Ascending aorta (tissue), 2 donors: ENCODE data around the gene CARS1. TPM values are rescaled to one million over a fixed set of nuclear protein-coding genes. Genes with fewer than 3 reads are reported as not detected.

Source experiments
- DNase-seq, 2 donors: peaks; one replicate each; pipeline ENCODE4 v3.0.0-alpha.2; 2019; ENCODE audit warnings: low spot score in 2 of 2
- H3K27ac ChIP-seq, 2 donors: fragments of 200-600 bp; sonication (generic); one replicate each; pipeline ENCODE4 v1.5.1; 2016 to 2017; ENCODE audit warnings: mild to moderate bottlenecking in 1 of 2
- H3K27me3 ChIP-seq: fragments of 200-600 bp; sonication (generic); one replicate; pipeline ENCODE4 v1.5.1; 2017
- H3K36me3 ChIP-seq, 2 donors: fragments of 200-600 bp; sonication (generic); one replicate each; pipeline ENCODE4 v1.5.1; 2016
- H3K4me1 ChIP-seq, 2 donors: fragments of 200-600 bp; sonication (generic); one replicate each; pipeline ENCODE4 v1.5.1; 2016 to 2017; ENCODE audit warnings: mild to moderate bottlenecking in 1 of 2
- H3K4me3 ChIP-seq, 2 donors: fragments of 200-600 bp; sonication (generic); one replicate each; pipeline ENCODE4 v1.5.1; 2016 to 2017; ENCODE audit warnings: mild to moderate bottlenecking in 1 of 2
- H3K9me3 ChIP-seq, 2 donors: fragments of 200-600 bp; sonication (generic); one replicate each; pipeline ENCODE4 v1.5.1; 2016
- CTCF ChIP-seq, 3 experiments: fragments of 200-600 bp in 2 of 3; fragments of 450-650 bp in 1 of 3; sonication (generic) in 2 of 3; IDR thresholded peaks; one replicate each; pipeline ENCODE4 v1.5.1; 2016 to 2019; ENCODE audit warnings: antibody characterized with exemption in 3 of 3, mild to moderate bottlenecking in 1 of 3, moderate library complexity in 1 of 3
- intact Hi-C: fragments of 100-400 bp; cut with DNase I; formaldehyde crosslinking; loops from one replicate; pipeline ENCODE4 v1.15.1; 2023
- total RNA-seq: library from RNA; depleted of rRNA; stranded (reverse); fragments of >200 nt; gene quantifications from one replicate; pipeline ENCODE4 v1.1.0, GENCODE V29; 2016

The CARS1 gene
- total RNA-seq, 1 donor from 2014 or later: 51.4 TPM

GRCh38 chr11:2992234-2992996, 64.8 kb downstream of the CARS1 start, which contains the start of gene NAP1L4:
Gene NAP1L4, minus strand, starts transcription at chr11:2992329. Its CDS starts 13,109 bp downstream, at chr11:2979220.
- Histone ChIP-seq H3K9me3 (no peaks in the 10 kb centered on the region), H3K4me1 (peaks cover 6 to 27% of the 10 kb centered on the region in 2 donors), H3K36me3 (peaks cover 0 to 3% of the 10 kb centered on the region in 2 donors), H3K4me3 (peak within 1 kb of the TSS; percentile 74 to 80), H3K27me3 (no peaks in the 10 kb centered on the region), H3K27ac (peak within 1 kb of the TSS; percentile 71 to 90)
- DNase-seq: peak; percentile 85 to 97
- no peak for TF ChIP-seq CTCF (IDR thresholded peaks at IDR 0.05)
- intact Hi-C loops: loop anchor here (2.0 to 5.0 kb wide), 5 partner anchors 50 to 170 kb away; partner anchors contain the start of gene CARS1

- intact Hi-C loops: loop anchor here (2.0 to 5.0 kb wide), 5 partner anchors 51 to 171 kb away; partner anchors contain the start of gene CARS1
- Histone ChIP-seq H3K36me3 (no peaks in the 10 kb centered on the region), H3K27me3 (no peaks in the 10 kb centered on the region), H3K4me3 (peak overlapping the region; percentile 74 to 80), H3K9me3 (no peaks in the 10 kb centered on the region), H3K27ac (peak overlapping the region; percentile 71 to 90), H3K4me1 (peaks cover 6 to 27% of the 10 kb centered on the region in 2 donors)
- DNase-seq: peak in 1 of 2 donors; percentile 74
- TF ChIP-seq CTCF (IDR thresholded peaks at IDR 0.05): no peak
Observed at GRCh38 chr11:2991452-2992233, 65.6 kb downstream of the CARS1 start.

GRCh38 chr11:2990617-2991451, 66.4 kb downstream of the CARS1 start:
- intact Hi-C loops: loop anchor here (5.0 kb wide), 3 partner anchors 51 to 171 kb away; no protein-coding TSS in a partner anchor
- Histone ChIP-seq H3K4me3 (peak overlapping the region; percentile 74 to 80), H3K4me1 (peaks cover 6 to 27% of the 10 kb centered on the region in 2 donors), H3K27me3 (no peaks in the 10 kb centered on the region), H3K36me3 (no peaks in the 10 kb centered on the region), H3K27ac (peak overlapping the region; percentile 71 to 90), H3K9me3 (no peaks in the 10 kb centered on the region)
- DNase-seq: no peak
- no peak for TF ChIP-seq CTCF (IDR thresholded peaks at IDR 0.05)

GRCh38 chr11:2989551-2989950, 67.7 kb downstream of the CARS1 start:
- Histone ChIP-seq H3K27me3 (no peaks in the 10 kb centered on the region), H3K4me3 (peak overlapping the region in 1 of 2 donors; percentile 80), H3K9me3 (no peaks in the 10 kb centered on the region), H3K4me1 (peaks cover 6 to 27% of the 10 kb centered on the region in 2 donors), H3K36me3 (no peaks in the 10 kb centered on the region), H3K27ac (no peak overlapping the region)
- no peak for TF ChIP-seq CTCF (IDR thresholded peaks at IDR 0.05)
- DNase-seq: no peak
- intact Hi-C loops: no loop called here

- peaks cover 6 to 27% of the 10 kb centered on the region in 2 donors for H3K4me1 ChIP-seq
- no peak for DNase-seq
- intact Hi-C loops: no loop called here
- peak overlapping the region in 1 of 2 donors; percentile 80 for H3K4me3 ChIP-seq
- no peak for TF ChIP-seq CTCF (IDR thresholded peaks at IDR 0.05)
- H3K27ac ChIP-seq: no peak overlapping the region
- H3K27me3 ChIP-seq: no peaks in the 10 kb centered on the region
- H3K36me3 ChIP-seq: no peaks in the 10 kb centered on the region
- H3K9me3 ChIP-seq: no peaks in the 10 kb centered on the region
Observed at GRCh38 chr11:2989006-2989405, 68.2 kb downstream of the CARS1 start.
